Loucy (cell line): ENCODE results near the gene TMEM163.

Experiments
- H2AFZ ChIP-seq: fragments of 200-600 bp; sonication (generic); 2 replicates; pipeline ENCODE4 v1.6.0; 2016; ENCODE audit warnings: antibody characterized with exemption, mild to moderate bottlenecking, low read length, moderate library complexity
- H3F3A ChIP-seq: fragments of 200-600 bp; 2 replicates; pipeline ENCODE4 v1.6.0; 2016; ENCODE audit warnings: antibody characterized with exemption, low read depth, mild to moderate bottlenecking
- H3K27me3 ChIP-seq: fragments of 200-600 bp; sonication (generic); 2 replicates; pipeline ENCODE4 v1.6.1; 2014; ENCODE audit warnings: low read length, mild to moderate bottlenecking; ENCODE audit not compliant: insufficient read depth, poor library complexity, severe bottlenecking
- H3K36me3 ChIP-seq: fragments of 200-600 bp; sonication (generic); 2 replicates; pipeline ENCODE4 v1.6.1; 2016; ENCODE audit warnings: low read length; ENCODE audit not compliant: insufficient read depth
- H3K4me1 ChIP-seq: fragments of 200-600 bp; sonication (generic); 2 replicates; pipeline ENCODE4 v1.5.1; 2014; ENCODE audit warnings: low read length, mild to moderate bottlenecking; ENCODE audit not compliant: insufficient read depth, poor library complexity, severe bottlenecking
- H3K4me2 ChIP-seq: fragments of 200-600 bp; sonication (generic); 2 replicates; pipeline ENCODE4 v1.6.0; 2014; ENCODE audit warnings: antibody characterized with exemption, low read length, low read depth, mild to moderate bottlenecking; ENCODE audit not compliant: poor library complexity, severe bottlenecking
- H3K4me3 ChIP-seq: fragments of 200-600 bp; sonication (generic); 2 replicates; pipeline ENCODE4 v1.5.1; 2014; ENCODE audit warnings: low read length, mild to moderate bottlenecking, mixed read lengths; ENCODE audit not compliant: poor library complexity, severe bottlenecking
- H3K79me2 ChIP-seq: fragments of 200-600 bp; sonication (generic); 2 replicates; pipeline ENCODE4 v1.6.1; 2014; ENCODE audit warnings: low read length; ENCODE audit not compliant: insufficient read depth
- H3K9ac ChIP-seq: fragments of 200-600 bp; sonication (generic); 2 replicates; pipeline ENCODE4 v1.6.0; 2014; ENCODE audit warnings: mild to moderate bottlenecking, low read depth, low read length, moderate library complexity; ENCODE audit not compliant: poor library complexity, severe bottlenecking
- H3K9me2 ChIP-seq: fragments of 200-600 bp; sonication (generic); replicated peaks from 2 replicates; pipeline ENCODE4 v1.6.1; 2016; ENCODE audit warnings: low read depth, low read length, mixed read lengths
- H3K9me3 ChIP-seq: fragments of 200-600 bp; sonication (generic); 2 replicates; pipeline ENCODE4 v1.6.1; 2014; ENCODE audit warnings: mild to moderate bottlenecking, antibody characterized with exemption, low read length, low read depth; ENCODE audit not compliant: insufficient read depth
- H4K20me1 ChIP-seq: fragments of 200-600 bp; sonication (generic); 2 replicates; pipeline ENCODE4 v1.6.0; 2014; ENCODE audit warnings: antibody characterized with exemption, low read length, mild to moderate bottlenecking; ENCODE audit not compliant: insufficient read depth, poor library complexity, severe bottlenecking
- CTCF ChIP-seq: fragments of 200-600 bp; sonication (generic); conservative IDR thresholded peaks from 2 replicates; pipeline ENCODE4 v1.5.1; 2014; ENCODE audit warnings: mild to moderate bottlenecking, antibody characterized with exemption, low read length
- EZH2phosphoT487 ChIP-seq: fragments of 200-600 bp; IDR thresholded peaks from 2 replicates; pipeline ENCODE4 v1.6.1; 2018; ENCODE audit warnings: antibody characterized with exemption, mild to moderate bottlenecking, moderate library complexity, borderline replicate concordance

TMEM163 gene

GRCh38 chr2:134454931-134455330 is 263.9 kb downstream of the TMEM163 start:
- H3K36me3 ChIP-seq: peaks cover 3% of the 10 kb centered on the region; the same call in 1 of the 2 replicates
- no peak overlapping the region for H3K4me3 ChIP-seq
- no peaks in the 10 kb centered on the region for H3K9me2 ChIP-seq
- no peak overlapping the region for H3K9ac ChIP-seq
- no peaks in the 10 kb centered on the region for H3F3A ChIP-seq
- no peaks in the 10 kb centered on the region for H3K27me3 ChIP-seq
- no peaks in the 10 kb centered on the region for H3K79me2 ChIP-seq
- TF ChIP-seq CTCF (no peak), EZH2phosphoT487 (no peak)
- no peaks in the 10 kb centered on the region for H4K20me1 ChIP-seq
- no peaks in the 10 kb centered on the region for H3K9me3 ChIP-seq
- H3K4me1 ChIP-seq: no peaks in the 10 kb centered on the region
- no peak overlapping the region for H2AFZ ChIP-seq
- no peak overlapping the region for H3K4me2 ChIP-seq

- no peak overlapping the region for H2AFZ ChIP-seq
- H3K79me2 ChIP-seq: no peaks in the 10 kb centered on the region
- H4K20me1 ChIP-seq: no peaks in the 10 kb centered on the region
- H3K4me2 ChIP-seq: no peak overlapping the region
- peaks cover 8% of the 10 kb centered on the region; the same call in 1 of the 2 replicates for H3K36me3 ChIP-seq
- no peaks in the 10 kb centered on the region for H3K4me1 ChIP-seq
- no peaks in the 10 kb centered on the region for H3K9me2 ChIP-seq
- H3K4me3 ChIP-seq: no peak overlapping the region
- no peaks in the 10 kb centered on the region for H3K9me3 ChIP-seq
- H3F3A ChIP-seq: no peaks in the 10 kb centered on the region
- no peak for TF ChIP-seq CTCF
- TF ChIP-seq EZH2phosphoT487: no peak
- no peak overlapping the region for H3K9ac ChIP-seq
- H3K27me3 ChIP-seq: no peaks in the 10 kb centered on the region
Observed at GRCh38 chr2:134454426-134454825, 264.4 kb downstream of the TMEM163 start.

- Histone ChIP-seq H3K79me2 (no peaks in the 10 kb centered on the region), H3K4me2 (no peak overlapping the region), H2AFZ (no peak overlapping the region), H3K4me3 (no peak overlapping the region), H3K27me3 (no peaks in the 10 kb centered on the region), H3K4me1 (no peaks in the 10 kb centered on the region), H3K36me3 (peaks cover 10% of the 10 kb centered on the region; the same call in 1 of the 2 replicates), H3K9me3 (no peaks in the 10 kb centered on the region), H4K20me1 (no peaks in the 10 kb centered on the region), H3K9ac (no peak overlapping the region), H3K9me2 (no peaks in the 10 kb centered on the region), H3F3A (no peaks in the 10 kb centered on the region)
- no peak for TF ChIP-seq CTCF
- TF ChIP-seq EZH2phosphoT487: no peak
Observed at GRCh38 chr2:134453973-134454372, 264.8 kb downstream of the TMEM163 start.
